Left forelimb (tissue), 1 donor: Measurements from ENCODE around the gene RUNX1.

Source experiments
- DNase-seq: peaks from one replicate; pipeline ENCODE4 v3.0.0-alpha.2; 2018; ENCODE audit warnings: low spot score

The RUNX1 gene

GRCh38 chr21:34846601-34847112, 202.4 kb downstream of the RUNX1 start:
- DNase-seq = no peak

GRCh38 chr21:34845521-34846451, 203.3 kb downstream of the RUNX1 start:
- DNase-seq = no peak

GRCh38 chr21:34844924-34845238, 204.2 kb downstream of the RUNX1 start:
- DNase-seq = no peak

GRCh38 chr21:34844013-34844923, 204.8 kb downstream of the RUNX1 start:
- DNase-seq = no peak

GRCh38 chr21:34843562-34843961, 205.5 kb downstream of the RUNX1 start:
- DNase-seq = no peak

GRCh38 chr21:34841154-34841553, 207.9 kb downstream of the RUNX1 start:
- DNase-seq = no peak

GRCh38 chr21:34840693-34841092, 208.4 kb downstream of the RUNX1 start:
- no peak for DNase-seq

GRCh38 chr21:34838956-34839820, 209.9 kb downstream of the RUNX1 start:
- DNase-seq = no peak

- no peak for DNase-seq
Observed at GRCh38 chr21:34836933-34837505, 212.1 kb downstream of the RUNX1 start.

GRCh38 chr21:34836103-34836932, 212.8 kb downstream of the RUNX1 start:
- DNase-seq = no peak

GRCh38 chr21:34835526-34835925, 213.6 kb downstream of the RUNX1 start:
- DNase-seq = no peak

- no peak for DNase-seq
Observed at GRCh38 chr21:34834852-34835501, 214.1 kb downstream of the RUNX1 start.

GRCh38 chr21:34834290-34834689, 214.8 kb downstream of the RUNX1 start:
- no peak for DNase-seq

GRCh38 chr21:34833465-34833864, 215.6 kb downstream of the RUNX1 start:
- no peak for DNase-seq

GRCh38 chr21:34830386-34831170, 218.5 kb downstream of the RUNX1 start:
- no peak for DNase-seq

- no peak for DNase-seq
Observed at GRCh38 chr21:34827445-34828235, 221.5 kb downstream of the RUNX1 start.

GRCh38 chr21:34826836-34827235, 222.3 kb downstream of the RUNX1 start:
- no peak for DNase-seq

- no peak for DNase-seq
Observed at GRCh38 chr21:34825948-34826548, 223.1 kb downstream of the RUNX1 start.
